ENCODE results near the gene DENND1B. TPM values are rescaled to one million over a fixed set of nuclear protein-coding genes. Genes with fewer than 3 reads are reported as not detected.

Gene DENND1B
- total and polyA plus RNA-seq, 9 of the 15 experiments (the other 6 are each of a cell fraction or from before 2014, with no cell fraction given): 2.1 to 12.1 (median 7.5) TPM

DNA sequence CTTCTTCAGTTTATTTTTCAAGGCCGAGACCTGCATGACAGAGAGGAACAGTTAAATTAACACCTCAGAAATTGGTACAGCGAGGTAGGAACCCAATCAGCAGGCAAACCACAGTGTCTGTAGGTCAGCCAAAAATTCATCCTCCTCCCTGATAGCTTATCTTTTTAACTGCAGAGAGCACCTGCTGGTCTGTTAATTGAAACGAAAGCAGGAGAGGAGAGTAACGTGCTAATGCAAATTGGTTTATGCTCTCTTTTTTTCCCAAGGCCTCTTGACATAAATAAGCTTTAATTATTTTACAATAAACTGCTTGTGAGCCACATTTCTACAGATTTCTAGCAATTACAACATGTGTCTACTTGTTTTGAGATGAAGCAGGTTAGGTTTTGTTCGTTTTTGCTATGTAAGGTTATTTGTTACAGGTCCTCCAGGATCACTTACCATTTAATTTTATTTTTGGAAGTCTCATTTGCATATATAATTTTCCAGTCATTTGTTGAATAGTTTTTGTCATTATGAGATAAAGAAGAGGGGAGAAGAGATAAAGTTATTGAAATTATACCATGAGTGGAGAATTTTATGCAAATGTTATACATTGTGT, 179.9 kb downstream of the DENND1B start (continued):
- TF ChIP-seq, protein P1, sequence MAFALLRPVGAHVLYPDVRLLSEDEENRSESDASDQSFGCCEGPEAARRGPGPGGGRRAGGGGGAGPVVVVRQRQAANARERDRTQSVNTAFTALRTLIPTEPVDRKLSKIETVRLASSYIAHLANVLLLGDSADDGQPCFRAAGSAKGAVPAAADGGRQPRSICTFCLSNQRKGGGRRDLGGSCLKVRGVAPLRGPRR (CRISPR knock-in tag; IDR thresholded peaks at IDR 0.05): no peak
- no peak for TF ChIP-seq JUNB (CRISPR knock-in tag; conservative IDR thresholded peaks at IDR 0.05)
- TF ChIP-seq, protein P2, sequence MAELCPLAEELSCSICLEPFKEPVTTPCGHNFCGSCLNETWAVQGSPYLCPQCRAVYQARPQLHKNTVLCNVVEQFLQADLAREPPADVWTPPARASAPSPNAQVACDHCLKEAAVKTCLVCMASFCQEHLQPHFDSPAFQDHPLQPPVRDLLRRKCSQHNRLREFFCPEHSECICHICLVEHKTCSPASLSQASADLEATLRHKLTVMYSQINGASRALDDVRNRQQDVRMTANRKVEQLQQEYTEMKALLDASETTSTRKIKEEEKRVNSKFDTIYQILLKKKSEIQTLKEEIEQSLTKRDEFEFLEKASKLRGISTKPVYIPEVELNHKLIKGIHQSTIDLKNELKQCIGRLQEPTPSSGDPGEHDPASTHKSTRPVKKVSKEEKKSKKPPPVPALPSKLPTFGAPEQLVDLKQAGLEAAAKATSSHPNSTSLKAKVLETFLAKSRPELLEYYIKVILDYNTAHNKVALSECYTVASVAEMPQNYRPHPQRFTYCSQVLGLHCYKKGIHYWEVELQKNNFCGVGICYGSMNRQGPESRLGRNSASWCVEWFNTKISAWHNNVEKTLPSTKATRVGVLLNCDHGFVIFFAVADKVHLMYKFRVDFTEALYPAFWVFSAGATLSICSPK (IDR thresholded peaks at IDR 0.05; ENCODE audit: borderline replicate concordance): no peak
- TF ChIP-seq, protein P3, sequence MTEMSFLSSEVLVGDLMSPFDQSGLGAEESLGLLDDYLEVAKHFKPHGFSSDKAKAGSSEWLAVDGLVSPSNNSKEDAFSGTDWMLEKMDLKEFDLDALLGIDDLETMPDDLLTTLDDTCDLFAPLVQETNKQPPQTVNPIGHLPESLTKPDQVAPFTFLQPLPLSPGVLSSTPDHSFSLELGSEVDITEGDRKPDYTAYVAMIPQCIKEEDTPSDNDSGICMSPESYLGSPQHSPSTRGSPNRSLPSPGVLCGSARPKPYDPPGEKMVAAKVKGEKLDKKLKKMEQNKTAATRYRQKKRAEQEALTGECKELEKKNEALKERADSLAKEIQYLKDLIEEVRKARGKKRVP (CRISPR knock-in tag; IDR thresholded peaks at IDR 0.05): no peak
- TF ChIP-seq JUN (IDR thresholded peaks at IDR 0.05; ENCODE audit: borderline replicate concordance, low read depth, low read length): no peak
- no peak for TF ChIP-seq JUN (CRISPR knock-in tag; IDR thresholded peaks at IDR 0.05; ENCODE audit: borderline replicate concordance)
- TF ChIP-seq MYNN (IDR thresholded peaks at IDR 0.05): no peak
- TF ChIP-seq MYNN (CRISPR knock-in tag; IDR thresholded peaks at IDR 0.05): no peak

DNA sequence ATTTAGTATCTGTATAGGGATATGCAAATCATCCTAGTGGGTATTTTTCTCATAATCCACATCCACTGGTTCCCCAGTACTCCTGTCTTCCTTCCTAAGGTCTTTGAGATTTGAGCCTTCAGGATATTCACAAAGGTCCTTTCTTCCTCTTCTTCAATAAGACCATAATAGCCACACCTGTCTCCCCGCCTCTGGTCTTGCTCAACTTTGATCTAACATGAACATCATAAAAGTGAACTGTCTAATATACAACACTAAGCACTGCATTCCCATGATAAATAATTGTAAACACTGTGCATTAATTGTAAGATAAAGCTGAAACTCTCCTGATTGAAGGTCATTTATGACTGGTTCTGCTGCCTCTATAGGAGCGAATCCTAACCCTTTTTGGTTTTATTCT, 184.6 kb downstream of the DENND1B start:
- POLR2A ChIA-PET: no interaction called here
- FAIRE-seq: no peak
- TF ChIP-seq, protein P4, sequence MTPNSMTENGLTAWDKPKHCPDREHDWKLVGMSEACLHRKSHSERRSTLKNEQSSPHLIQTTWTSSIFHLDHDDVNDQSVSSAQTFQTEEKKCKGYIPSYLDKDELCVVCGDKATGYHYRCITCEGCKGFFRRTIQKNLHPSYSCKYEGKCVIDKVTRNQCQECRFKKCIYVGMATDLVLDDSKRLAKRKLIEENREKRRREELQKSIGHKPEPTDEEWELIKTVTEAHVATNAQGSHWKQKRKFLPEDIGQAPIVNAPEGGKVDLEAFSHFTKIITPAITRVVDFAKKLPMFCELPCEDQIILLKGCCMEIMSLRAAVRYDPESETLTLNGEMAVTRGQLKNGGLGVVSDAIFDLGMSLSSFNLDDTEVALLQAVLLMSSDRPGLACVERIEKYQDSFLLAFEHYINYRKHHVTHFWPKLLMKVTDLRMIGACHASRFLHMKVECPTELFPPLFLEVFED (CRISPR knock-in tag; conservative IDR thresholded peaks at IDR 0.05): no peak
- TF ChIP-seq SP2 (IDR thresholded peaks at IDR 0.05; ENCODE audit: extremely low read depth, low read depth, low read length, poor library complexity, severe bottlenecking): no peak
- TF ChIP-seq ZNF764 (CRISPR knock-in tag; IDR thresholded peaks at IDR 0.05; ENCODE audit: low read depth): no peak
- TF ChIP-seq ZNF507 (tag; conservative IDR thresholded peaks at IDR 0.05): no peak
- no peak for TF ChIP-seq MCM7 (IDR thresholded peaks at IDR 0.05)
- TF ChIP-seq CBX3 (IDR thresholded peaks at IDR 0.05; ENCODE audit: borderline replicate concordance in 1 of 2, low read length in 2 of 2): no peak
- TF ChIP-seq CREBBP (IDR thresholded peaks at IDR 0.05; ENCODE audit: low read depth, low read length): no peak

More for the DNA sequence above, 184.6 kb downstream of the DENND1B start:
- DNase-seq (ENCODE audit: extremely low read depth in 1 of 4, low spot score in 3 of 4) (no peak), ATAC-seq (no peak)
- in situ Hi-C loops (cut with MboI): no loop called here
- peaks cover 0 to 5% of the 10 kb centered on the region in 2 experiments; a peak in 2 of 5 replicates for H3K4me1 ChIP-seq (replicated peaks in 1 of 2; ENCODE audit: control insufficient read depth in 2 of 2, insufficient read depth in 2 of 2, low read length in 2 of 2)
- no peaks in the 10 kb centered on the region for H3K27me3 ChIP-seq (ENCODE audit: control insufficient read depth in 2 of 2, insufficient read depth in 2 of 2, low read length in 2 of 2)
- 86% methylated on average over 2 of the region's 2 CpGs for WGBS (ENCODE audit: insufficient coverage, low coverage, missing lambda C conversion rate)
- CTCF ChIA-PET (ENCODE audit: low intra/inter-chr PET ratio): no interaction called here
- H3K36me3 ChIP-seq (ENCODE audit: control insufficient read depth, insufficient read depth, low read length): no peaks in the 10 kb centered on the region
- intact Hi-C loops (cut with micrococcal nuclease): no loop called here
- no peak overlapping the region for H3K9ac ChIP-seq (ENCODE audit: insufficient read depth in 1 of 2, low read depth in 2 of 2, low read length in 2 of 2)
- H3K79me2 ChIP-seq (ENCODE audit: control insufficient read depth, insufficient read depth, low read length): no peaks in the 10 kb centered on the region
- no peak overlapping the region for H3K27ac ChIP-seq (ENCODE audit: extremely low read depth, low read depth, low read length)
- H3K4me2 ChIP-seq (ENCODE audit: insufficient read depth, low read length): no peak overlapping the region
- no peak overlapping the region for H3K4me3 ChIP-seq
- no peaks in the 10 kb centered on the region for H3K9me3 ChIP-seq (replicated peaks; ENCODE audit: control insufficient read depth, insufficient read depth, low read depth, low read length)
- H2AFZ ChIP-seq (ENCODE audit: low read depth, low read length): no peak overlapping the region
- no peaks in the 10 kb centered on the region for H3K9me1 ChIP-seq (ENCODE audit: control insufficient read depth, insufficient read depth, low read length)
- no TSS peak for BruUV-seq (replicated peaks)
- no peaks in the 10 kb centered on the region for H4K20me1 ChIP-seq (replicated peaks; ENCODE audit: control insufficient read depth, insufficient read depth, low read length)
